Vagina (tissue), 2 donors: Measurements from ENCODE around the gene SLC12A7. TPM values are rescaled to one million over a fixed set of nuclear protein-coding genes. Genes with fewer than 3 reads are reported as not detected.

Source experiments
- DNase-seq, 2 donors: peaks; one replicate each; pipeline ENCODE4 v3.0.0-alpha.2; 2017; ENCODE audit errors: extremely low spot score in 2 of 2
- H3K27ac ChIP-seq: fragments of 200-600 bp; sonication (generic); one replicate; pipeline ENCODE4 v1.5.1; 2019
- H3K27me3 ChIP-seq: fragments of 200-600 bp; sonication (generic); one replicate; pipeline ENCODE4 v1.5.1; 2019
- H3K36me3 ChIP-seq, 2 donors: fragments of 200-600 bp; sonication (generic); one replicate each; pipeline ENCODE4 v1.5.1; 2017 to 2019
- H3K4me1 ChIP-seq: fragments of 200-600 bp; sonication (generic); one replicate; pipeline ENCODE4 v1.5.1; 2019
- H3K4me3 ChIP-seq, 2 donors: fragments of 200-600 bp; sonication (generic); 1 replicate in 1 of 2; 2 replicates in 1 of 2; pipeline ENCODE4 v1.5.1; 2016 to 2019
- H3K9me3 ChIP-seq: fragments of 200-600 bp; sonication (generic); one replicate; pipeline ENCODE4 v1.5.1; 2019
- CTCF ChIP-seq, 3 experiments: fragments of 450-650 bp in 2 of 3; fragments of 200-600 bp in 1 of 3; sonication (generic) in 1 of 3; IDR thresholded peaks; one replicate each; pipeline ENCODE4 v1.5.1; 2017 to 2019; ENCODE audit warnings: antibody characterized with exemption in 3 of 3, mild to moderate bottlenecking in 2 of 3, moderate library complexity in 2 of 3
- POLR2A ChIP-seq, 2 donors: fragments of 450-650 bp; IDR thresholded peaks; one replicate each; pipeline ENCODE4 v1.6.1; 2017; ENCODE audit warnings: antibody characterized with exemption in 2 of 2, mild to moderate bottlenecking in 2 of 2, moderate library complexity in 2 of 2
- POLR2AphosphoS5 ChIP-seq, 2 donors: sonication (generic); formaldehyde crosslinking; IDR thresholded peaks; one replicate each; pipeline ENCODE4 v1.9.0; 2017; ENCODE audit warnings: antibody characterized with exemption in 2 of 2, mild to moderate bottlenecking in 2 of 2, low read depth in 1 of 2; ENCODE audit not compliant: insufficient read depth in 1 of 2
- intact Hi-C: fragments of 100-400 bp; cut with DNase I; formaldehyde crosslinking; loops from one replicate; pipeline ENCODE4 v1.15.1; 2023
- total RNA-seq: library from RNA; depleted of rRNA; stranded (reverse); fragments of >200 nt; gene quantifications from one replicate; pipeline ENCODE4 v1.2.3, GENCODE V29; 2016

Gene SLC12A7
- total RNA-seq, 1 donor from 2014 or later: 21.6 TPM

- no peaks in the 10 kb centered on the region for H3K36me3 ChIP-seq
- no peak for DNase-seq
- H3K27ac ChIP-seq: no peak overlapping the region
- H3K27me3 ChIP-seq: no peaks in the 10 kb centered on the region
- TF ChIP-seq POLR2A (IDR thresholded peaks at IDR 0.05): no peak
- TF ChIP-seq POLR2AphosphoS5 (IDR thresholded peaks at IDR 0.05; ENCODE audit: insufficient read depth in 1 of 2, low read depth in 1 of 2): no peak
- no peak for TF ChIP-seq CTCF (IDR thresholded peaks at IDR 0.05)
- intact Hi-C loops: no loop called here
- H3K4me3 ChIP-seq: no peak overlapping the region
- H3K9me3 ChIP-seq: no peaks in the 10 kb centered on the region
- no peaks in the 10 kb centered on the region for H3K4me1 ChIP-seq
Measured at GRCh38 chr5:1034986-1035385, 76.9 kb downstream of the SLC12A7 start.

- H3K9me3 ChIP-seq: no peaks in the 10 kb centered on the region
- no peak overlapping the region for H3K27ac ChIP-seq
- no peaks in the 10 kb centered on the region for H3K4me1 ChIP-seq
- intact Hi-C loops: no loop called here
- no peaks in the 10 kb centered on the region for H3K36me3 ChIP-seq
- no peak overlapping the region for H3K4me3 ChIP-seq
- H3K27me3 ChIP-seq: no peaks in the 10 kb centered on the region
- DNase-seq: no peak
- TF ChIP-seq POLR2A (IDR thresholded peaks at IDR 0.05) (no peak), CTCF (IDR thresholded peaks at IDR 0.05) (no peak), POLR2AphosphoS5 (IDR thresholded peaks at IDR 0.05; ENCODE audit: insufficient read depth in 1 of 2, low read depth in 1 of 2) (no peak)
Measured at GRCh38 chr5:1034421-1034905, 77.4 kb downstream of the SLC12A7 start.

- intact Hi-C loops: no loop called here
- no peaks in the 10 kb centered on the region for H3K36me3 ChIP-seq
- no peaks in the 10 kb centered on the region for H3K27me3 ChIP-seq
- H3K9me3 ChIP-seq: no peaks in the 10 kb centered on the region
- no peak overlapping the region for H3K4me3 ChIP-seq
- no peak for DNase-seq
- no peaks in the 10 kb centered on the region for H3K4me1 ChIP-seq
- H3K27ac ChIP-seq: no peak overlapping the region
- TF ChIP-seq CTCF (IDR thresholded peaks at IDR 0.05) (no peak), POLR2AphosphoS5 (IDR thresholded peaks at IDR 0.05; ENCODE audit: insufficient read depth in 1 of 2, low read depth in 1 of 2) (no peak), POLR2A (IDR thresholded peaks at IDR 0.05) (no peak)
Measured at GRCh38 chr5:1033606-1034420, 78.0 kb downstream of the SLC12A7 start.

- H3K27me3 ChIP-seq: no peaks in the 10 kb centered on the region
- intact Hi-C loops: no loop called here
- no peak for DNase-seq
- TF ChIP-seq POLR2A (IDR thresholded peaks at IDR 0.05): no peak
- TF ChIP-seq POLR2AphosphoS5 (IDR thresholded peaks at IDR 0.05; ENCODE audit: insufficient read depth in 1 of 2, low read depth in 1 of 2): no peak
- H3K27ac ChIP-seq: no peak overlapping the region
- no peaks in the 10 kb centered on the region for H3K36me3 ChIP-seq
- no peak overlapping the region for H3K4me3 ChIP-seq
- no peaks in the 10 kb centered on the region for H3K4me1 ChIP-seq
- H3K9me3 ChIP-seq: no peaks in the 10 kb centered on the region
Measured at GRCh38 chr5:1033178-1033577, 78.7 kb downstream of the SLC12A7 start.

- no peak overlapping the region for H3K27ac ChIP-seq
- no peaks in the 10 kb centered on the region for H3K4me1 ChIP-seq
- H3K4me3 ChIP-seq: no peak overlapping the region
- H3K36me3 ChIP-seq: no peaks in the 10 kb centered on the region
- H3K27me3 ChIP-seq: no peaks in the 10 kb centered on the region
- H3K9me3 ChIP-seq: no peaks in the 10 kb centered on the region
- TF ChIP-seq POLR2A (IDR thresholded peaks at IDR 0.05) (no peak), POLR2AphosphoS5 (IDR thresholded peaks at IDR 0.05; ENCODE audit: insufficient read depth in 1 of 2, low read depth in 1 of 2) (no peak), CTCF (IDR thresholded peaks at IDR 0.05) (no peak)
- DNase-seq: no peak
- intact Hi-C loops: no loop called here
Measured at GRCh38 chr5:1032551-1033027, 79.3 kb downstream of the SLC12A7 start.
